ENCODE measurements around the gene CFAP47.
"Not testable (repeated sequence)": the region's sequence is repeated elsewhere in the genome, so short reads cannot be mapped to it uniquely, and the experiment has no call there.

GRCh38 chrX:36234840-36235528, 315.4 kb downstream of the CFAP47 start:
- TF ChIP-seq CTCF, POLR2A, POLR2AphosphoS5 (IDR thresholded peaks at IDR 0.05): not testable (repeated sequence)

Measured in breast epithelium (tissue), 3 donors.